ENCODE data around the gene BHLHA9. TPM values are rescaled to one million over a fixed set of nuclear protein-coding genes. Genes with fewer than 3 reads are reported as not detected.
"Not testable (repeated sequence)": the region's sequence is repeated elsewhere in the genome, so short reads cannot be mapped to it uniquely, and the experiment has no call there.

Gene BHLHA9
- total RNA-seq, 2 donors from 2014 or later, result not detected

DNA sequence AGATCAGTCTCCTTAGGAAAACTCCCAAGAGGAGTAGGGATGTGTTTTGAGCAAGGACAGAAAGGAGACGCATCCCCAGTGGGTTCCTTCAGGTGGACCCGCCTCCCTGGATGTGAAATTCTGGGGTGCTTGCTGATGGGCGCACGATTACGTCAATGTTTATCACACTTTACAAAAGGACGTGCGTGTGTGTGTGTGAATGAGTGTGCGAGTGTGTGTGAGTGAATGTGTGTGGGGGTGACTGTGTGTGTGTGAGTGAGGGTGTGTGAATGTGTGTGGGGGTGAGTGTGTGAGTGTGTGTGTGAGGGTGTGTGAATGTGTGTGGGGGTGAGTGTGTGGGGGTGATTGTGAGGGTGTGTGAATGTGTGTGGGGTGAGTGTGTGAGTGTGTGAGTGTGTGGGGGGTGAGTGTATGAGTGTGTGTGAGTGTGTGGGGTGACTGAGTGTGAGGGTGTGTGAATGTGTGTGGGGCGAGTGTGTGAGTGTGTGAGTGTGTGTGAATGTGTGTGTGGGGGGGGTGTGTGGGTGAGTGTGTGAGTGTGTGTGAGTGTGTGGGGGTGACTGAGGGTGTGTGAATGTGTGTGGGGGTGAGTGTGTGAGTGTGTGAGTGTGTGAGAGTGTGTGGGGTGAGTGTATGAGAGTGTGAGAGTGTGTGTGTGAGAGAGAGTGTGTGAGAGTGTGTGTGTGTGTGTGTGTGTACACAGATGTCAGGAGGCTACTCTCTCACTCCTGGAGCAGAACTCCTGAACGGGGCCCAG, 5.1 kb downstream of the BHLHA9 start:
- ATAC-seq, result peak in 1 of 2 donors; percentile 25
- H3K9me3 Mint-ChIP-seq, result no peaks in the 10 kb centered on the region
- H3K27ac Mint-ChIP-seq, result peak overlapping the region in 1 of 2 donors; percentile 56
- no peak for DNase-seq (ENCODE audit: low spot score in 2 of 2)
- no peaks in the 10 kb centered on the region for H3K36me3 Mint-ChIP-seq

DNA sequence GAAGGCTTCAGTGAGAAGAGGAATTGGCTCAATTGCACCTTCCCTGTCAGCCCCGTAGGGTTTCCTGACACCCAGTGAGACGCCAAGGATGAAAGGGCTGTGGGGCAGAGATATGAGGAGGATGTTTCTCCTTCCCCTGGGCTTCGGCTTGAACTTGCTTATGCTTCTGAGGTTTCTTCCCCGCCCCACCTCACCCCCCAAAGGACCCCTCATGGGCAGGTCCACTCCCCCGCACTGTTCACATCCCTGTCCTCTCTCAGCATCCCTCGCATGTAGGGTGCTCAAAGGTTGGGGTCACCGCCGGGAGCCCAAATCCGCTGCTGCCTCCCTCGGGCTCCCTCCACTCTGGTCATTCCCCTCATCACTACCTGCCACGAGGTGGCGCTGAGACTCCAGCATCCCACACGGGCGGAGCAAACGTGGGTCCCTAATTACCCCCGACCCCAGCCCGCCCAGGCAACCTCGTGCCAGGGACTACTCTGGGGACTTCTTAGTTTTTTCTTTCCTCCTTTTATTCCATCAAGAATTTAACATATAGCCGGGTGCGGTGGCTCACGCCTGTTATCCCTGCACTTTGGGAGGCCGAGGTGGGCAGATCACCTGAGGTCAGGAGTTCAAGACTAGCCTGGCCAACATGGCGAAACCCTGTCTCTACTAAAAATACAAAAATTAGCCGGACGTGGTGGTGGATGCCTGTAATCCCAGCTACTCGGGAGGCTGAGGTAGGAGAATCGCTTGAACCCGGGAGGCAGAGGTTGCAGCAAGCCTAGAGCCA, 5.9 kb downstream of the BHLHA9 start:
- H3K36me3 Mint-ChIP-seq, result no peaks in the 10 kb centered on the region
- H3K27ac Mint-ChIP-seq, result no peak overlapping the region
- DNase-seq (ENCODE audit: low spot score in 2 of 2) (peak in 1 of 2 donors; percentile 75), ATAC-seq (peak; percentile 87 to 94)
- no peaks in the 10 kb centered on the region for H3K9me3 Mint-ChIP-seq

DNA sequence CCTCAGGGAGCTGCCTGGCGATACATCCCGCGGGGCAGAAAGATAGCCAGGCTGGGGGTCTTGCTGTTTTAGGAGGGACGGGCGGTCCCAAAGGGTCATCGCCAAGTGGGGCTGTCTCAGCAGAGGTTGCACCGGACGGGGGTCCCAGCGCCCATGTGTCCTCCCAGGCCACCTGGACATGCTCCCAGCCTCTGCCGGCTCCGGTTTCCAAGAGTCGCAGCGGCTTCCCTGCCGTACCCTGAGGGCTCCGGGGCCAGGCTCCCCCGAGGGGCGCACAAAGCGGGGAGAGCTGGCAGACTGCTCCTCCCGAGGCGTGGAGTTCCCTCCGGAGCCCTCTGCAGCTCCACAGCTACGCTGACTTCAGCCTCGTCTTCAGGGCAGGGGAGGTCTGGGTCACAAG, 10.4 kb downstream of the BHLHA9 start:
- Mint-ChIP-seq H3K9me3 (no peaks in the 10 kb centered on the region), H3K27ac (no peak overlapping the region), H3K36me3 (no peaks in the 10 kb centered on the region)
- DNase-seq (ENCODE audit: low spot score in 2 of 2) (no peak), ATAC-seq (no peak)

DNA sequence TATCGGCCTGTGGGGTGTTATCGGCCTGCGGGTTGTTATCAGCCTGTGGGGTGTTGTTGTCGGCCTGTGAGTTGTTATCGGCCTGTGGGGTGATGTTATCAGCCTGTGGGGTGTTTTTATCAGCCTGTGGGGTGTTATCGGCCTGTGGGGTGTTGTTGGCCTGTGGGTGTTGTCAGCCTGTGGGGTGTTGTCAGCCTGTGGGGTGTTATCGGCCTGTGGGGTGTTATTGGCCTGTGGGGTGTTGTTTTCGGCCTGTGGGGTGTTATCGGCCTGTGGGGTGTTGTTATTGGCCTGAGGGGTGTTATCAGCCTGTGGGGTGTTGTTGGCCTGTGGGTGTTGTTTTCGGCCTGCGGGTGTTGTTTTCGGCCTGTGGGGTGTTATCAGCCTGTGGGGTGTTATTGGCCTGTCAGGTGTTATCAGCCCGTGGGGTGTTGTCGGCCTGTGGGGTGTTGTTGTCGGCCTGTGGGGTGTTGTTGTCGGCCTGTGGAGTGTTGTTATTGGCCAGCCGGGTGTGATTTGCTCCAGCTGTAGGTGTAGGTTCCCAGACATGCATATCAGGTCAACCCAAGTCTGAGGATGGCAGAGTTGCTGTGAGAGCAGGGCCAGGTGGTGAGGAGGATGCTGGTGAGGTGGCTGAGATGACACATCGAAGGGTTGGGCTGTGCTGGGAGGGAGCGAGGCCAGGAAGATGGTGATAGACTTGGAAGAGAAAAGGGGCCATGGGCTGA, 16.3 kb downstream of the BHLHA9 start:
- peak overlapping the region; percentile 55 to 92 for H3K27ac Mint-ChIP-seq
- ATAC-seq, result no peak
- H3K36me3 Mint-ChIP-seq, result peaks cover 0 to 20% of the 10 kb centered on the region in 2 donors
- peaks cover 0 to 14% of the 10 kb centered on the region in 2 donors for H3K9me3 Mint-ChIP-seq
- DNase-seq (ENCODE audit: low spot score in 2 of 2), result no peak

DNA sequence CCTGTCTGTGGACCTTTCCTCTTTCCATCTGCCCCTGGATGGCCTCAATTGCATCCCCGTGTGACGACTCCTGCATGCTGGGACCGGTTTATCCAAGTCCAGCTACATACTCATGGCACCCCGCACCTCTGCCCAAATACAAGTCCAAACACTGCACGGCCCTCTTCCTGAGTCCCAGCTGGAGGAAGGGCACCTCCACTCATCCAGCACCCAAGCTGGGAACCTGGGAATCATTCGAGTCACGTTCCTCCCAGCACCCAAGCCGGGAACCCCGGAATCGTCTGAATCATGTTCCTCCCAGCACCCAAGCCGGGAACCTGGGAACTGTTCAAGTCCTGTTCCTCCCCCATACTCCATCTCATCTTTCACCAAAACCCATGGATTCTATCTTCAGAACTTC, 19.5 kb downstream of the BHLHA9 start:
- no peak for DNase-seq (ENCODE audit: low spot score in 2 of 2)
- no peak for ATAC-seq
- Mint-ChIP-seq H3K27ac (peak overlapping the region in 1 of 2 donors; percentile 92), H3K9me3 (peaks cover 6 to 31% of the 10 kb centered on the region in 2 donors), H3K36me3 (peaks cover 0 to 35% of the 10 kb centered on the region in 2 donors)

DNA sequence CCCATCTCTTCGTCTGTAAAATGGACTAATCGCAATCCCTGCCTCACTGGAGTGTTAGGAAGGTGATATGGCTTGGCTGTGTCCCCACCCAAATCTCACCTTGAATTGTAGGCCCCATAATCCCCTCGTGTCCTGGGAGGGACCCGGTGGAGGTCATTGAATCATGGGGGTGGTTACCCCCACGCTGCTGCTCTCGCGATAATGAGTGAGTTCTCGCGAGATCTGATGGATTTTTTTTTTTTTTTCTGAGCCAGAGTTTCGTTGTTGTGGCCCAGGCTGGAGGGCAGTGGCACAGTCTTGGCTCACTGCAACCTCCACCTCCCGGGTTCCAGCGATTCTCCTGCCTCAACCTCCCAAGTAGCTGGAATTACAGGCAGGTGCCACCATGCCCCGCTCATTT, 20.4 kb downstream of the BHLHA9 start:
- ATAC-seq (no peak), DNase-seq (ENCODE audit: low spot score in 2 of 2) (no peak)
- peaks cover 6 to 31% of the 10 kb centered on the region in 2 donors for H3K9me3 Mint-ChIP-seq
- peaks cover 0 to 35% of the 10 kb centered on the region in 2 donors for H3K36me3 Mint-ChIP-seq
- no peak overlapping the region for H3K27ac Mint-ChIP-seq

- H3K36me3 Mint-ChIP-seq, result peaks cover 0 to 23% of the 10 kb centered on the region in 2 donors
- peak overlapping the region; percentile 76 to 97 for H3K27ac Mint-ChIP-seq
- peak; percentile 53 to 70 for DNase-seq (ENCODE audit: low spot score in 2 of 2)
- ATAC-seq, result peak; percentile 78 to 91
- peaks cover 6 to 25% of the 10 kb centered on the region in 2 donors for H3K9me3 Mint-ChIP-seq
Observed at GRCh38 chr17:1294157-1294717, 24.0 kb downstream of the BHLHA9 start.

DNA sequence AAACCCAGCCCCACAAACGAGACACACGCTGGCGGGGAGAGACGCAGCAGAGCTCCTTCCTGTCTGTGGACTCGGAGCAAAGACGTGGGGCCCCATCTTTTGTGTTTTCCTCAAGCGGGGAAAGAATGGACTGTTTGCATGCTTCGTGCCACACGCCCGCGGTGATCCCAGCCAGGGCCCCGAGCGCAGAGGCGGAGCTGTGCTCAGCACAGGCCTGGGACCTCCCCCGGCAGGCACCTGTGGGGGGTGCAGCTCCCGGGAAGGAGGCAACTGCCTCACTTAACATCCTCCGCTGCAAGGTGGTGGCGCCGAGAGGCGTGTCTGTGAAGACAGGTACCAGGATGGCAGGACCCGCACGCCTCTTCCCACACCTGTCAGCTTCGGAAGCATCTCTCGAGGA, 28.4 kb downstream of the BHLHA9 start:
- peaks cover 1 to 5% of the 10 kb centered on the region in 2 donors for H3K9me3 Mint-ChIP-seq
- peak in 1 of 2 donors; percentile 35 for DNase-seq (ENCODE audit: low spot score in 2 of 2)
- H3K27ac Mint-ChIP-seq, result no peak overlapping the region
- peak; percentile 27 to 55 for ATAC-seq
- peaks cover 0 to 6% of the 10 kb centered on the region in 2 donors for H3K36me3 Mint-ChIP-seq

DNA sequence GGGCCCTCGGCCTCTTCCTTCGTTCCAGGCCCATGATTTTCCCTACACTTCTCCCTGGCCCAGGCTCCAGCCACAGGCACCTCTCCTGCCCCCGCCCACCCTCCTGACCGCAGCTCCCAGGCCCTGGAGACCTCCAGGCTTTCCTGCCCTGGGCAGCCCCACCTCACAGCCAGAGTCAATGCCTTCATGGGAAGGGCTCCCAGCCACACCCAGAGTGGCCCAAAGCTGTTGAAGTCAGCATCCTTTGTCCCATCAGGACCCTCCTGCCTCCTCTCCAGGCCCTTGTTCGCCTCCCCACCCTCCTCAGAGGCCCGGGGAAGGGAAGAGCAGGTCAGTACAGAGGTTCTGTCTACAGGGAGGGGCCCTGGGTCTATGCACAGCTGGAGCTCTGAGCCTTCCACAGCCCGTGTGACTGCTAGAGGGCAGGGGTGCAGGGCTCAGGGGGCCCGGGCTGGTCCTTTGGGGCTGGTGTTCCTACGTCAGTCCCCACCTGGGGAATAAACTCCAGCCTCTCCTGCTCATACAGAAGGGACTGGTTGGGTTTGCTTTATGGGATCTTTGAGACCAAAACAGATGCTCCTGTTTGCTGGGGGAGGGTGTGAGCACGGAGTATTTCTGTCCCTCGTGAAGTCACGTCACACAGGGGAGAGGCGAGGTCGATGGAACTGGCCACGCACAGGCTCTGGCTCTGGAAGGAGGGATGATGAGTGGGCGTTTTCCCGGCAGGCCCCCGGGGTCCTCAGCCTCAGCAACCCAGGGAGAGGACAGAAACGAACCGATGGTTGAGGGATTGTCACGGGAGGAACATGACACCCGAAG, 29.5 kb downstream of the BHLHA9 start:
- ATAC-seq, result no peak
- Mint-ChIP-seq H3K9me3 (no peaks in the 10 kb centered on the region), H3K27ac (no peak overlapping the region)

GRCh38 chr17:1300371-1300905, 30.2 kb downstream of the BHLHA9 start:
- Mint-ChIP-seq H3K36me3 (no peaks in the 10 kb centered on the region), H3K27ac (no peak overlapping the region), H3K9me3 (no peaks in the 10 kb centered on the region)
- ATAC-seq, result no peak
- DNase-seq (ENCODE audit: low spot score in 2 of 2), result no peak

More for the DNA sequence above, 29.5 kb downstream of the BHLHA9 start:
- H3K36me3 Mint-ChIP-seq, result no peaks in the 10 kb centered on the region
- no peak for DNase-seq (ENCODE audit: low spot score in 2 of 2)

DNA sequence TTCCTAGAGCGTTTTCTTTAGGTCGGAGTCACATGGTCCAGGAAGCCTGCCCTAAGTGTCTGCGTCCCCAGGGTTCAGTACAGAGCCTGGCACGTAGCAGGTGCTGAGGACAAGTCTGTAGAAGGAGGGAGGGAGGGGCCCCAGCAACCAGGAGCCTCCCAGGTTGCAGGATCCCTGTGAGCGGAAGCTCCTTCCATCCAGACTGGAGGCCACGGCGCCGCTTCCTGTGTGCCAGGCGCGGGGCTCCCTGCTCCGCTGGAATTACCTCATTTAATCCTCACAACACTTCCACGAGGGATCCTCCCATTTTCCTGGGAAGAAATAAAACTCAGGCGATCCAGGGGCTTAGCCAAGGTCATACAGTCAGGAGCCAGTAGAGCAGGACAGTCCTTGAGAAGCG, 31.3 kb downstream of the BHLHA9 start:
- DNase-seq (ENCODE audit: low spot score in 2 of 2), result no peak
- no peaks in the 10 kb centered on the region for H3K36me3 Mint-ChIP-seq
- no peak overlapping the region for H3K27ac Mint-ChIP-seq
- no peaks in the 10 kb centered on the region for H3K9me3 Mint-ChIP-seq
- no peak for ATAC-seq

DNA sequence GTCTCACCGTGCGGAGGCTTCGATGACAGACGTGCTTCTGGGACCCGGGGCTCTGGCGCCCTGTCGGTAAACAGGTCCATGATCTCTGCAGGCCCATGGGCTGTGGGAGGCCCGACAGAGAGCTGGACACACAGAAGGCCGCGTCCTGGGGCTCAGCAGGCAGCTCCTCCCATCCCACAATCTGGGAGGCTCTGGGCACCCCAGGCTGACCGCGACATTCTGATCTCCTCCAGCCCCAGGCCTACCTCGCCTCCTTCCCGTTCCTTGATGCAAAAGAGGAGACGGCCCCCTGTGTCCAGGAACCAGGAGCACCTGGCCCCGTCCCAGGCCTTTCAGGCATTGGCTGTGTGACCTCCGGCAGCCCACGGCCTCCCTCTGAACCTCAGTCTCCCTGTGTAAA, 32.5 kb downstream of the BHLHA9 start:
- peaks cover 0 to 3% of the 10 kb centered on the region in 2 donors for H3K36me3 Mint-ChIP-seq
- H3K9me3 Mint-ChIP-seq, result no peaks in the 10 kb centered on the region
- H3K27ac Mint-ChIP-seq, result no peak overlapping the region
- ATAC-seq (no peak), DNase-seq (ENCODE audit: low spot score in 2 of 2) (no peak)

GRCh38 chr17:1304522-1304921, 34.3 kb downstream of the BHLHA9 start:
- no peaks in the 10 kb centered on the region for H3K9me3 Mint-ChIP-seq
- no peak for ATAC-seq
- H3K36me3 Mint-ChIP-seq, result peaks cover 0 to 5% of the 10 kb centered on the region in 2 donors
- DNase-seq (ENCODE audit: low spot score in 2 of 2), result no peak
- H3K27ac Mint-ChIP-seq, result no peak overlapping the region

- ATAC-seq (no peak), DNase-seq (ENCODE audit: low spot score in 2 of 2) (no peak)
- H3K9me3 Mint-ChIP-seq, result no peaks in the 10 kb centered on the region
- H3K36me3 Mint-ChIP-seq, result peaks cover 0 to 5% of the 10 kb centered on the region in 2 donors
- no peak overlapping the region for H3K27ac Mint-ChIP-seq
Observed at GRCh38 chr17:1304962-1305563, 34.8 kb downstream of the BHLHA9 start.

GRCh38 chr17:1307829-1308228, 37.6 kb downstream of the BHLHA9 start:
- ATAC-seq, H3K9me3 Mint-ChIP-seq, H3K27ac Mint-ChIP-seq: not testable (repeated sequence)

More at GRCh38 chr17:1307829-1308228, 37.6 kb downstream of the BHLHA9 start:
- not testable (repeated sequence) for H3K36me3 Mint-ChIP-seq; DNase-seq (ENCODE audit: low spot score in 2 of 2)

Measured in activated naive CD4-positive, alpha-beta T cell treated with anti-CD3 and anti-CD28 coated beads, Interleukin-2, amount 50 U/mL, for 72 hours (primary cell).